Loucy (cell line): Measurements from ENCODE around the gene WIZ.

ENCODE experiments used
- CTCF ChIP-seq: fragments of 200-600 bp; sonication (generic); conservative IDR thresholded peaks from 2 replicates; pipeline ENCODE4 v1.5.1; 2014; ENCODE audit warnings: mild to moderate bottlenecking, antibody characterized with exemption, low read length
- EZH2phosphoT487 ChIP-seq: fragments of 200-600 bp; IDR thresholded peaks from 2 replicates; pipeline ENCODE4 v1.6.1; 2018; ENCODE audit warnings: antibody characterized with exemption, mild to moderate bottlenecking, moderate library complexity, borderline replicate concordance

DNA sequence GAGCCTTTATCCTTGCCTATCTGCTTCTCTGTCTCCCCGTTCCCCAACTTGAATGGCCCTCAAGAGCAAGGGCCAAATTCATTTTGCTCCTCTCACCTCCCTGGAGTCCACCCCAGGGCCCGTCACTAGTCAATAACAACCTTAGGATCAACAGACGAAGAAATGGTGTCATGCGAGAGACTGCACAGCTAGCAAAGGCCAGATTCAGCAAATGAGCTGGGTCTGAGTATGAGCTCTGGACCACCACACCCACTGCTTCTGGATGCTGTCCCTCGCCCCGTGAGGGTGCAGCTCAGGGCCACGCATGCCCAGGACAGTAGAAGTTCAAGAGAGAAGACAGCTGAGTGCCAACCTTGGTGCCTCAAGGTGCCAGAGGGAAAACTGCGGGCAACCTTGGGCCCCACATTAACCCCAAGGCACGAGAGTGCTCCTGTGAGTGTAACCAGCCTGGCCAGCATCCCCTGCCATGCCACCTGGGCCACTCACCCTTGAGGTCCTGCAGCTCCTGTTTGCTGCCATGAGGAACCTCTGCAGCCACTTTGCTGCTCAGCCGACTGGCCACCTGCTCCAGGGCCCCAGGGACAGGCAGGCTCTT lies 19.1 kb downstream of the WIZ start:
- no peak for TF ChIP-seq CTCF
- TF ChIP-seq EZH2phosphoT487 = no peak
